GM19372 (cell line): ENCODE results near the gene EPHB2.

Experiments
- ATAC-seq: cut with Tn5 transposase; IDR thresholded peaks from one replicate; pipeline ENCODE4 v1.9.1; 2021; ENCODE audit warnings: mild to moderate bottlenecking, low read depth, moderate library complexity; ENCODE audit not compliant: unreplicated experiment

The EPHB2 gene

DNA sequence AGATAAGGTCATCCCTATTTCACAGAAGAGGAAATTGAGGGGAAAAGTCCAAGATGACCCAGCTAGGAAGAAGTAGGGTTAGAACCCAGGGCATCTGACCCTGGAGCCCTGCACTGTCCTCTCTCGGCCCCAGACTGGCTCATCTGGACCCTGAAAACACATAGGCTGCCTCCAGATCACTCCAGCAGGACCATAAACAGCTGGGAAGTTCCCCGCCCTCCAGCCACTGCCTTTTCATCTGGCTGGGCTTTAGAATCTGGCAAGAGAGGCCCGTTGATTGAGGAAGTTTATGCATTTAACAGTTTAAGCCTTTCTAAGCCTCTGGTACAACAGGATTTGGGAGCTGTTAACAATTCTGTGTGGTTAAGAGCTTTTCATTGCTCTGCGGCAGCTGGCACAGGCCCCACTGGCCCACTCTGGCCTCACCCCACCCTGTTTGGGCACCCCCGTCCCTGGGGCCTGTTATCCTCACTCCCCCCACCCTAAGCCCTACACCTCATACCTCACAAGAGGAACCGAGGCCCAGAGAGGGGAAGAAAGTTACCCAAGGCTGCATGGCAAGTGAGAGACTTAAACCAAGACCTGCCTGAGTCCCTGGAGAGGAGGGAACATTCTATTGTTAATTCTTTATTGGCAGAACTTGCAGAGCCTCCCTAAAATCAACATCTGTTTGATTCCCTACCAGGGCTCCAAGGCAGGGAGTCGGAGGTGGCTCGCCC, 84.2 kb downstream of the EPHB2 start:
- ATAC-seq = no peak

DNA sequence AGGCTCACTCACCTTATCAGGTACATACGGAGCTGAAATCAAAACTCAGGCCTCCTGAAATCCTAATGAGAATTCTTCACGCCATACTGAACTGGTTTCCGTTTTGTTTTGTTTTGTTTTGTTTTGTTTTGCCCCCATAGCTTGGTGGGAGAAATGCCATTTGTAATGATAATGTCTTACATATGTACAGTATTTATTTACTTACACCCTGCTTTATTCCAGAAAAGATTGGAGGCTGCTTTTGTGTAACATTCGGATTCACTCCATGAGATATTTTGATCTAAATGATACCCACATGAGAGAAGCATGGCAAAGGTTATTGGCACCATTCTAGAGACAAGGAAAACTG, 84.7 kb downstream of the EPHB2 start:
- ATAC-seq = no peak

DNA sequence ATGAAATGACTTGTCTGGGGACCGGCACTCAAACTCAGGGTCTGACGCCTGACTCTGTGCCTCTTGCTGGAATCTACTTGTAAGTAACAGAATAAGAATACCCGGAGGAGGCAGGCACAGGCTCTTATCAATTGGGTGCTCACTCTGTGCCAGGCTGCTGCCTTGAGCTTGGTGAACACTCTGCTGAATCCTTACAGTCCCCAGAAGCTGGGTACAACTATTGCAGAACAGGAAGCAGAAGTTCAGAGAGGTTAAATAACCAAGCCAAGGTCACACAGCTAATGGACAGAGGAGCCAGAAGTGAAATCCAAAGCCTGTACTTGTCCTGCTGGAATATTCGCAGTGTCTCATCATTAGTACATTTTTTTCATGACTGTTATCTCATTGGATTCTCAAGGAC, 86.0 kb downstream of the EPHB2 start:
- no peak for ATAC-seq

DNA sequence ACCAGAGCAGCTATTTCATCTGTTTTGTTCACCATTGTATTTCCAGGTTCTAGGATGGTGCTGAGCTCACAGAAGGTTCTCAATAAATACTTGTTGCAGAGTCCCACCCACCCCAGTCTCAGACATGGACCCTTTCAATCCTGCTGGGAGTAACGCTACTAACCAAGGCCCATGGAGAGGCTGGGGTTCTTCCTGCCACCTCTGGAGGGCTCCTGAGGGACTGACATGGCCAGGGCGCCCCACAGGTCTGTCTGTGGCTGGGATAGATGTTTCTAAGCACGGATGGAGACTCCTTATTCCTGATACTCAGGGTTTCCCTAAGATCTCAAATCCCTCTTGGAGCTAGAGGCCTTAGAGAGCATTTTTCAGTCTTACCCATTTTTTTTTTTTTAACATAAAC, 87.4 kb downstream of the EPHB2 start:
- no peak for ATAC-seq

DNA sequence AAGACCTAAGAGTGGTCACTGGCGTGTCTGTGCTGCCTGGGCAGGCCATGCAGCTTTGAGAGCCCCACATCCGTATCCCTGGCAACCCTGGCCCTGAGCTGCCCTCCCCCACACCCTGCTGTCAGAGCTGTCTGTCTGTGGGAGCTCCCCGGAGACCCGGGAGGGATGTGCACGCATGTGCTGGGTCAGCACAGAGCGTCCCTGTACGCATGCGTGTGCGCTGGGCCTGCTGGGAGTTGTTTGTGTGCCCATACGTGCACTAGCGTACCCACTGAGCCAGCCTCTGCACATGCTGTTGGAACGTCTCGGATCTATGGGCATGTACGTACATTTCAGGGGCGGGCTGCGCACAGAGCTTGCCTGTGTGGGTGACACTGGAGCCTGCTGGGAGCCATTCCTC, 89.3 kb downstream of the EPHB2 start:
- no peak for ATAC-seq

DNA sequence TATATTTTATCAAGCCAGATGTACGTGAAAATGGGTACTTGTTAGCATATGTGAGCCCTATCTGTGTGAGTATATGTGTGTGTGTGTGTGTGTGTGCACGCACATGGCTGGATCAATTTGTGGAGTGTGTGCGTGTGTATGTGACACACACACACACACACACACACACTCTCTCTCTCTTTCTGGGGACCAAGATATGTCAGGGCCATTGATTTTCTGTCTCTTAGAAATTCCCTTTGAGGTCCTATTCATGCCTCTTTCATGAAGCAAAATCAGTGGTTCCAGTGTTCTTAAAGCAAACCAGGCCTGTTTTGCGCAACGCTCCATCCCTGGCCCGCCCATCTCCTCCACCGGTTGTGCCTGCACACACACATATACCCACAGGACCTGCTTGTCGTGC, 90.0 kb downstream of the EPHB2 start:
- no peak for ATAC-seq

DNA sequence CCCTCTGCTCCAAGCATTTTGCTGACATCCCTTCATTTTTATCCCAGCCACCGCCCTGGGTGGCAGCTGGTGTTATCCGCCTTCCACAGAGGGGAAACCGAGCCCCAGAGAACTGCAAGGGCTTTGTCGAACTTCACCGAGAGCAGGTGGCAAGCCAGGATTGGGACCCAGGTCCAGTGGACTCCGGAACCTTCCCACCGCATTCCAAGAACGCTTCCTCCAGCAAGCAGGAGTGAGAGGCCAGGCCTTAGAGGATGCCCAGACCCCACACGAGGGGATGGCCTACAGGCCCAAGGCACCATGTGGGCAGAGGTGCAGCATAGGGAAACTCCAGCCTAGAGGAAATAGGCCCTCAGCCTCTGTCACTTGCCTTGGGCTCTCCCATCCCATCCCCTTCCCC, 90.7 kb downstream of the EPHB2 start:
- no peak for ATAC-seq

DNA sequence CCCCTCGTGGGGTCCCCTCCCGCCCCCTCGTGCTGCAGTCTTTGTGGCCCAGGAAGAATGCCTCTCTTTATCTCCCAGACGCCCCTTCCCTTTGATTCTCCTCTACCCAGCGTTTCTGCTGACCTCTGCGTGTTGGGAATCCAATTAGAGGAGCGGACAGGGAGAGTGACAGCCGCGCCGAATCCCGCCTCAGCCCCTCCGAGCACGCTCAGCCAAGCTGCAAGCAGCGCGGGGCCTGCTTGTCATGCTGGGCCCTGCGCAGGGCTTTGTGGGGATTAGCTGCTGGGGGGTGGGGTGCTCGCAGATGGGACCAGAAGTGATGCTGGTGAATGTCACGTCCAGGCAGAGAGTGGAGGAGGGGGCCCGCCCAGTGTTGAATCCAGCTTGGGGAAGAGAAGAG, 91.1 kb downstream of the EPHB2 start:
- ATAC-seq = no peak

DNA sequence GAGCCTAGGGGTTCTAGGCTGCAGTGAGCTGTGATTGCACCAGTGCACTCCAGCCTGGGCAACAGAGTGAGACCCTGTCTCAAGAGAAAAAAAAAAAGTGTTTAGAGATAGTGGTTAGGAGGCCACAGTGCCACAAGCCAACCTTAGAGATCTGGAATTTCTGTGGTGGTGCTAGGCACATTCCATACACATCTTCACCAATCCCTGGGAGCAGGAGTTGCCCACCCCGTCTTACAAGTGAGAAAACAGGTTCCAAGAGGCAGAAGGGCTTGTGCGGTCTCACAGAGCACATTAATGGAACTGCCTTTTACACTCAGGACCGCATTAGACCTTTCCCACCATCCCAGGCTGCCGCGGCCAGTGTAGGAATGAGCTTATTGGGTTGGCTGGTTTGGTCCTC, 93.2 kb downstream of the EPHB2 start:
- ATAC-seq = no peak

DNA sequence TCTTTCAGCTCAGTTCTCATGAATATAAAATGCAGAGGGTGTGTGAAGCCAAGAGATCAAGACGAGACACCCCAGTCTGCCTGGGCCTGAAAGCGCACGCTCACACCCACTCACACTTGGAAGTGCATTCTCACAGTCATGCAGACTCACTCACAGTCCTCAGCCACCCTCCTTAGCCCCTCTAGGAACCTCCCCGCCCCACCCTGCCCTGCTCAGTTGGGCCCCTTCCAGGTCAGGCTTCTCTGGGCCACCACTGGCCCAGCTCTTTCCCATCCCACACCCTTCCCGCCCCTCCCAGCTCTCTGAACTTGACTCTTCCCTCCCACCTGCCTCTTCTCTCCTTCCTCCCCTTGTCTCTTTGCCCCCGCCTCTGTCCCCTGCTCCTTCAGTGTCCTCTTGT, 93.8 kb downstream of the EPHB2 start:
- ATAC-seq = no peak

DNA sequence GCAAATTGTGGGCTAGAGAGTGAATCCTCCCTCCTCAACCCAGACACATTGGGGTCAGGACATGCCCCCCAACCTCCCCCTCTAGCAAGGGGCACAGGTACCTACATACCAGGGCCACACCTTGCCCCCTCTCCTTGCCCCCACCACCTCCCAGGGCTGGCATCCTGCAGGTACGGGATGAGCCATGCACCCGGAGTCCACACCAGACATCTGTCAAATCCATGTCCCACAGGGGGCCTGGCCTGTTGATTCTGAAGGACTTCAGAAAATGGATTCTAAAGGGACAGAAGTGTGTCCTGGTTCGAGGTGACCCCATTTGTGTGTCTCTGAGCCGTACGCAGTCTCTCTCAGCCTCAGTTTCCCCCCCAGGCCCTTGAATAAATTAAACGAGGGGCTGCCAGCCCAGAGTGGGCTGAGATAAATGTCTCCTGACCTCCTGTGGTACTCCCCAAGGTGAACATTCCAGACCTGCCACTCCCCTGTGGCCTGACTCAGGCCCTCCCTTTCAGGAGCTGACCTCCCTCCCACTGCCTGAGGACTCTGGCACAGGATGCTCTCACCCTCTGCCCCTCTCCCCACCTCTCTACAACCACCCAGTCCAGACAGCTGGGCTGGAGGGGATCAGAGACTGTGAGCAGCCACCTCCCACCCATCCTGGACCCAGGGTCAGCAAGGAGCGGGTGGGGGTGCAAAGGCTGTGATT, 94.5 kb downstream of the EPHB2 start:
- no peak for ATAC-seq

DNA sequence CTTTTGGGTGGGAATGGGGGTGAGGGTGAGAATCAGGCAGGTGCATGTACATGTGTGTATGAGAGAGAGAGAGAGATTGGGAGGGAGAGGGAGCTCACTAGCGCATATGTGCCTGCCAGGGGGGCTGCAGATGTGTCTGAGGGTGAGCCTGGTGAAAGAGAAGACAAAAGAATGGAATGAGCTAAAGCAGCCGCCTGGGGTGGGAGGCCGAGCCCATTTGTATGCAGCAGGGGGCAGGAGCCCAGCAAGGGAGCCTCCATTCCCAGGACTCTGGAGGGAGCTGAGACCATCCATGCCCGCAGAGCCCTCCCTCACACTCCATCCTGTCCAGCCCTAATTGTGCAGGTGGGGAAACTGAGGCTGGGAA, 95.0 kb downstream of the EPHB2 start:
- ATAC-seq = no peak

DNA sequence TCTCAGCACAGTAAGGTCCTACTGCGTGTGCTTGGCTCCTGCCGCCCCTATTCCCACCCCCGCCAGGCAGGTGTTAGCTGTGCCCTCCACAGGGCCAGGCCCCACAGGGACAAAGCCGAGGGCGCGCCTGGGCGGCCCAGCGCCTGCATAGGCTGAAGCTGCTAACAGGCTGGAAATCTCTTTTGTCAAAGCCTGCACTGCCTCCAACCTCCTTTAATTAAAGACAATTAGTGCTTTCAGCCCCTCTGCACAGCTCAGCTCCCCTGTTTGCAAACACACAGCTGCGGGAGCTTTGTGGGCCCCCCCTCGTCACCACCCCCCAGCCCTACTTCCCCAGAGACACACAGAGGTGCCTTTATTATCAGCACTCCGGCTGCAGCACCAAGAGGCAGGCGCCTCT, 95.9 kb downstream of the EPHB2 start:
- ATAC-seq = no peak

DNA sequence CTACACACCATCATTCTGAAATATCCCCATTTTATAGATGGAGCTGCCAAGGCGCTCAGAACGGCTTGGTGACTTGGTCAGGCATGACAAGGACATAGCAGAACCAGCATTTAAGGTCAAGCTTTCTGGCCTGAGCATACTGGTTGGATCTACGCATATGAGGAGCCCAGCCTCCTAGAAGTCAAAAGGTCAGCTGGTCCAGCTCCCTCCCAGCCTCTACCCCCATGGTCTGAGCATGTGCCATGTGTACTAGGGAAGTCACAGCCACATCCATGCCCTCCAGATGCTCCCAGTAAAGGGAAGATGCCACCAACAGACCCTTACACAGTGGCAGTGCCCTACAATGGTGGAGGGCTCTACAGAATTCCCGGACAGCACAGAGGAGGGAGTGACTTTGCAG, 96.7 kb downstream of the EPHB2 start:
- ATAC-seq = no peak

DNA sequence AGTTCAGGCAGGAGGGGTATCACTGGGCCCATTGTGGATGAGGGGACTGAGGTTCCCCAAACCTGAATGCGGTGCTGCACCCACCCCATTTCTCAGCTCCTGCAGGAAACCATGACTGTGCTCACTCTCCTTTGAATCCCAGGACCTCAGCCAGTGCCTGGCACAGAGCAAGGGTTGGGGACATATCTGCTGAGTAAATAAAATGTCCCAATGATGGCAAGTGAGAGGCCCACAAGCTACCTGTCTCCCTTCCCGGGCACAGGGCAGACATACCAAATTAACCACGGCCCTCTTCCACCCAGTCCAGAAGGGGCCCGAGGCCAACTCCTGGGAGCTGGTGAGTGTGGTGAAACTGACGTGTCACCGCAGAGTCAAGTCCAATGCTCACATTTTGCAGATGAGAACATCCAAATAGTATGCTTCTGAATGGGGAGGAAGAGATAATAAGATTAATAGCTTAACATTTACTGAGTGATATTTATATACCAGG, 97.6 kb downstream of the EPHB2 start:
- no peak for ATAC-seq

DNA sequence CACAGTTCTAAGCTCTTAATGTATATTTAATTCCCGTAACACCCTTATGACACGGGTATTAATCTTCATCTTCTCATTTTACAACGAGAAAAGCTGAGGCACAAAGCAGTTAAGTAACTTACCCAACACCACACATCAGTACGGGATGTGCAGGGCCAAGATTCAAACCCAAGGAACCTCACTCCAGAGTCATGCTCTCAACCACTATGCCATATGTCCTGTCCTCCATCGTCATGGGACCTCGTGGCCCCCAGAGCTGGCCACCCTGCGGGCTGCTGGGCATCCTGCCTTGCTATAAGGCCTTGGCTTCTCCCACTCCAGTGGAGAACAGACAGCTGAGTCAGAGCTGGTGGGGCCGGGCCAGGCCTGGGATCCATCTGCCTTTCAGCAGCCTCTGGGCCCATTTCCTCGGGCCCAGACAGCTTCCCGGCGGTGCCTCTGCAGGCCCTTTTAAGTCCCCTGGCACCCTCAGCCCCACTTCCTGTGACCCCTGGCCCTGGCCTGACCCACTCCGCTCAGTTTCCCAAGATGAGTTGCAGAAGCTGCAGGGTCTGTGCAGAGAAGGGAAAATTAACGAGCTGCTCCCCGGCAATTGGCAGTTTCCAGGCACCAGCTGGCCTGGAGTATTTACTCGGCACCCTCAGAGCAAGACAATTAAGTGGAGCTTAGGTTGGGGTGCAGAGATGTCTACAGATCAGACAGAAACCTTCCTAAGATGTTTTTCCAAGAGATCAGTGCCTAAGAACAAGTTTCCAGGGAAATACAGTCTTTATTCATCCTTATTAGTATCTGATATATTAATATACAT, 98.2 kb downstream of the EPHB2 start:
- no peak for ATAC-seq

DNA sequence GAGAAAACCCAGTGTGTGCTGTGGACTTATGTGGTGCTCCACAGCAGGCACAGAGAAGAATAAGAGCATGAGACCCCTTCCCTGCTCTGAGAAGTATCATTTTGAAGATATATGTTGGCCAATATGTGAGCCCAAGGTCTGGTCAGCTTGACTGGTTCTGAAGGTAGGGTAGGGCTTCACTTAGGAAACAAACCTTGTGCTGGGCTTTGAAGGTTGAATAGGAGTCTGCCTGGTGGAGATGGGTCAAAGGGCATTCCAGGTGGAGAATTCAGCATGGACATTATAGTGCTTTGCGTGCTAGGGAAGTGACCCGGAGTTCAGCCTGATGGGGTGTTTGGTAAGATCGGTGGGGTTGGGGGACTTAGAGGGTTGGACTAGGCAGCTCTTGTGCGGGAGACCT, 99.1 kb downstream of the EPHB2 start:
- no peak for ATAC-seq

DNA sequence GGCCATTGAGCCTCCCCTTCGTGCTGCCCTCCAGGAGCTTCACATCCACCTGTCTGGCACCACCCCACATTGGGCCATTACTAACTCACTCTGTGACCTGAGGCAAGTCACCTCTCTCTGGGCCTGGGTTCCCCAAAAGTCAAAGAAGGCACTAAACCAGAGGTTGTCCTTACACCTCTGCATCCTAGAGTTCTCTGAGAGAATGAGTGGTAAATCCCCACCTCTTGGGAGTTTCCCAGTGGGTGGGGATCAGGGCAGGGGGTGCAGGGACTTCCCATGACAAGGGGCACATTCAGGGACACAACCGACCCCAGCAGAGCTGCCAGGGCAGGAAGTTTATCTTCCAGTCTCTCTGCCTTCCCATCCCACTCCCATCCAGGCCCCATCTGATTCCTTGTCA, 99.7 kb downstream of the EPHB2 start:
- ATAC-seq = no peak

DNA sequence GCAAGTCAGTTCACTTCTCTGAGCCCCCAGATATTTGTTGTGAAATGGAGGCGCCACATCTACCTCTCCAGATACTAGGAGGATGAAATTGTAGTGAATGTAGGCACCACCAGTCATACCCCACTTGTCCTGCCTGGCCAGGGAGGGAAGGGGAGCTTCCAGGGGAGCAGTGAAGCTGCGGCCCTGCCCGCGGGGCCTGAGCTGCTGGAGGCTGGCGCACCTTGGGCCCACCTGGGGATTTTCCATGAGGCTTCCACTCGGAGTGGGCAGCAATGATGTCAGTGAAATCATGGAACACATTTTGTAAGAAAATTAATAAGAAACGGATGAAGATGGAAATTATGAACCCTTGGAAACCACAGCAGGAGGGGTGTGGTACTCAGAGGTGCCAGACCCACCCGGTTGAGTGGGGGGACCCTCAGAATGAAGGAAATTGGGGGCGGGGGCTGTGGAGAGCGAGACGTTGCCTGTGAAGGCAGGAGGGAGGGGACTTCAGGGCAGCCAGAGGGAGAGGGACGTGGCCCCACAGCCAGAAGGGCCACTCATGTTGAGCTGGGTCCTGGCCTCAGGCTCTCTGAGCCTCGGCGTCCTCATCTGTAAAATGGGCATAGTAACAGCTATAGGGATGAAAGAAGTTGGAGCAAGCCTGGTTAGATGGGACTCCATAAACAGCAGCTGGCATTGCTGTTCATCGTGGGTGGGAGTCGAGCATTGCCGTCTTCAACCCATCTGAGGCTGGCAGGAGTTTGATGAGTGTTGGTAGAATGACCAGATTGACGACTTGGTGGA, 101.6 kb downstream of the EPHB2 start:
- ATAC-seq = no peak

DNA sequence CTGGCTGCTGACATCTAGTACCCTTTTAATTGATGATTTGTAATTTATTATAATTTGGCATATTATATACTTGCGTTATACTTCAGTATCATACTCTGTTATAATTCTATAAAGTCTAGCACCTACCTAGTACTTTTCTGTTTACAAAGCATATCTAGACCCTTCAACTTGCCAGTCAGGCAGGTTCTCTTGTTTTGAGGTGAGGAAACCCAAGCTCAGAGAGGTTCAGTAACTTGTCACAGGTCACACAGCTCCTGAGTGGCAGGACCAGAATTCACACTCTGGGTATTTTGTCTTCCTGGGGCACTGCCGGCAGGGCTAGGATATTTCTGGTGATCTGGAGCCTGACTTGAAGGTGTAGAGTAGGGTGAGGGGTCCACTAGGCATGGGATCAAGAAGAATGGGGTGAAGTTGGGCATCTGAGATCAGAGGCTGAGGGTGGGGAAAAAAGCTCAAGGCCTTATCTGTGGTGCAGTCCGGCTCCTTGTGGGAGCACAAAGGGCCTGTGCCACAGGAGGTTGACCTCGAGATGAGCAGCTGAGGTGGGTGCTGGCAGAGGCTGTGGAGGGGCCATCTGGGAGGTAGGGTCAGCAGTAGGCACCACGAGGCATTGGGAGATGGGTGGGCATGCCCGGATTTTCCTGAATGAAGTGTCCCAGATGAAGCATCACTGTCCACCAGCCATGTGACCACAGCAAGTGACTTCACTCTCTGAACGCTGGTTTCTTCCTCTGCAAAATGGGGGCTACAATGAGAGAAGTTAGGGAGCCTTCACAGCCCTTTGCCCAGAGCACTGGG, 102.6 kb downstream of the EPHB2 start:
- ATAC-seq = no peak
